Heart left ventricle (tissue), 16 donors: Measurements from ENCODE around the gene BMPR1B. TPM values are rescaled to one million over a fixed set of nuclear protein-coding genes. Genes with fewer than 3 reads are reported as not detected.

Experiments
- ATAC-seq, 4 donors: fragments of 200-7000 bp; cut with Tn5 transposase; one replicate each; pipeline ENCODE4 v1.9.1; 2020 to 2022; ENCODE audit warnings: moderate library complexity in 4 of 4, mild to moderate bottlenecking in 3 of 4, moderate number of reproducible peaks in 1 of 4
- DNase-seq, 5 donors: peaks; one replicate each; pipeline ENCODE4 v3.0.0-alpha.2; 2020
- H3K27ac ChIP-seq, 12 donors: fragments of 200-600 bp; sonication (generic) in 4 of 12; one replicate each; pipeline versions ENCODE4 v1.5.0 to v1.8.0; 2016 to 2022; ENCODE audit warnings: mild to moderate bottlenecking in 2 of 12
- H3K27me3 ChIP-seq, 9 donors: fragments of 200-600 bp; sonication (generic) in 2 of 9; one replicate each; pipeline versions ENCODE4 v1.5.1 to v1.8.0; 2016 to 2022; ENCODE audit warnings: mild to moderate bottlenecking in 3 of 9
- H3K36me3 ChIP-seq, 9 donors: fragments of 200-600 bp; sonication (generic) in 2 of 9; one replicate each; pipeline versions ENCODE4 v1.5.0 to v1.8.0; 2018 to 2022; ENCODE audit warnings: mild to moderate bottlenecking in 2 of 9
- H3K4me1 ChIP-seq, 12 donors: fragments of 200-600 bp; sonication (generic) in 4 of 12; one replicate each; pipeline versions ENCODE4 v1.5.0 to v1.8.0; 2016 to 2022; ENCODE audit warnings: mild to moderate bottlenecking in 3 of 12
- H3K4me3 ChIP-seq, 12 donors: fragments of 200-600 bp; sonication (generic) in 4 of 12; one replicate each; pipeline versions ENCODE4 v1.5.0 to v1.8.0; 2017 to 2022; ENCODE audit warnings: mild to moderate bottlenecking in 9 of 12, moderate library complexity in 4 of 12
- H3K9me3 ChIP-seq, 12 donors: fragments of 200-600 bp; sonication (generic) in 4 of 12; one replicate each; pipeline versions ENCODE4 v1.5.0 to v1.8.0; 2016 to 2022; ENCODE audit warnings: mild to moderate bottlenecking in 1 of 12
- CTCF ChIP-seq, 12 donors: fragments of 200-600 bp; sonication (generic) in 4 of 12; IDR thresholded peaks; one replicate each; pipeline versions ENCODE4 v1.5.0 to v1.8.0; 2018 to 2022; ENCODE audit warnings: antibody characterized with exemption in 12 of 12, mild to moderate bottlenecking in 5 of 12
- POLR2A ChIP-seq, 2 donors: fragments of 450-650 bp; IDR thresholded peaks; one replicate each; pipeline ENCODE4 v1.6.1; 2017; ENCODE audit warnings: antibody characterized with exemption in 2 of 2, mild to moderate bottlenecking in 2 of 2, moderate library complexity in 2 of 2
- WGBS, 4 donors: extraction: QIAGEN DNeasy Blood & Tissue Kit in 2 of 4; methylation state at CpG; one replicate each; pipeline versions ENCODE4 v1.1.5 to v1.1.7; 2013 to 2018; 5-methylcytosine and 5-hydroxymethylcytosine counted together
- intact Hi-C, 10 donors: fragments of 100-400 bp; cut with DNase I; formaldehyde crosslinking; loops; one replicate each; pipeline versions ENCODE4 v1.11.1 to v1.14.2; 2022
- polyA plus RNA-seq, 2 donors: library from polyadenylated mRNA; stranded (reverse); fragments of 200-250 nt; gene quantifications; one replicate each; pipeline ENCODE4 v1.2.3, GENCODE V29; 2013
- total RNA-seq, 9 donors: library from RNA; depleted of rRNA in 2 of 9; stranded (reverse); fragments of >200 nt in 2 of 9; fragmentation: NEBNext Ultra II Directional in 3 of 9; extraction: Animal tissue kit (Norgen Biotek cat#: 25700) in 3 of 9; gene quantifications; one replicate each; pipeline versions ENCODE4 v1.1.0 to v1.2.4, GENCODE V29; 2016 to 2023
- donor health status: ischemic (EF 13 %, LVEDD 7.1; RV severe dilation, severe dysfunction).
- donor health status: healthy with polysubstance abuse.
- donor health status: DM: no; HTN: yes; CAD: no.
- donor health status: DM: no; HTN: no; CAD: no.
- donor health status: ischemic (EF 25% LVEDD 6.9; RV normal size, moderate dysfunction).
- donor health status: ischemic (EF 25% LVEDD 5.7; RV mildly dilated, moderate dysfunction).
- donor health status: healthy.
- donor health status: DM: yes; HTN: yes; CAD: no.
- donor health status: ischemic (EF 35%, LVEDD 5.7; RV mildly dilated, moderate dysfunction).
- donor health status: nonischemic (EF 11% LVEDD 7.7; RV severe dilation, severe dysfunction).
- donor health status: DM: yes; HTN: yes; CAD: no.
- donor health status: PGD.
- donor health status: ischemic (EF 29% LVEDD 5.4; RV normal size, mild dysfunction).
- donor health status: nonischemic (EF 23%, LVEDD 6.1; RV moderate dilation, normal function).

The BMPR1B gene
- total and polyA plus RNA-seq, 11 donors: 0.29 to 7.6 (median 3.8) TPM

- no peak for DNase-seq
- no peak for ATAC-seq
- Histone ChIP-seq H3K9me3 (no peaks in the 10 kb centered on the region), H3K36me3 (no peaks in the 10 kb centered on the region), H3K4me1 (no peaks in the 10 kb centered on the region), H3K27me3 (no peaks in the 10 kb centered on the region), H3K4me3 (no peak overlapping the region), H3K27ac (no peak overlapping the region)
- no peak for TF ChIP-seq POLR2A (IDR thresholded peaks at IDR 0.05)
- TF ChIP-seq CTCF (IDR thresholded peaks at IDR 0.05): no peak
- 77 to 91% (median 81%) methylated on average over 3 of the region's 3 CpGs for WGBS, 4 donors
- intact Hi-C loops: no loop called here
These were observed 250.2 kb downstream of the BMPR1B start for GRCh38 chr4:95007998-95008397.

- H3K4me1 ChIP-seq: no peaks in the 10 kb centered on the region
- WGBS, 4 donors: 96 to 99% (median 97%) methylated on average over 2 of the region's 2 CpGs
- no peak for DNase-seq
- ATAC-seq: no peak
- H3K27me3 ChIP-seq: no peaks in the 10 kb centered on the region
- TF ChIP-seq CTCF (IDR thresholded peaks at IDR 0.05) (no peak), POLR2A (IDR thresholded peaks at IDR 0.05) (no peak)
- H3K27ac ChIP-seq: no peak overlapping the region
- H3K36me3 ChIP-seq: no peaks in the 10 kb centered on the region
- no peak overlapping the region for H3K4me3 ChIP-seq
- intact Hi-C loops: no loop called here
- H3K9me3 ChIP-seq: no peaks in the 10 kb centered on the region
These were observed 255.5 kb downstream of the BMPR1B start for GRCh38 chr4:95013236-95013635.

GRCh38 chr4:95014068-95014467 is 256.3 kb downstream of the BMPR1B start:
- DNase-seq: no peak
- H3K27ac ChIP-seq: no peak overlapping the region
- H3K4me1 ChIP-seq: no peaks in the 10 kb centered on the region
- H3K36me3 ChIP-seq: no peaks in the 10 kb centered on the region
- no peaks in the 10 kb centered on the region for H3K27me3 ChIP-seq
- no peak overlapping the region for H3K4me3 ChIP-seq
- no peak for ATAC-seq
- no peaks in the 10 kb centered on the region for H3K9me3 ChIP-seq
- TF ChIP-seq POLR2A (IDR thresholded peaks at IDR 0.05): no peak
- TF ChIP-seq CTCF (IDR thresholded peaks at IDR 0.05): no peak
- 91 to 98% (median 94%) methylated on average over 1 of the region's 1 CpG for WGBS, 4 donors
- intact Hi-C loops: no loop called here

GRCh38 chr4:95017305-95018064 is 259.7 kb downstream of the BMPR1B start:
- H3K4me1 ChIP-seq: no peaks in the 10 kb centered on the region
- no peaks in the 10 kb centered on the region for H3K27me3 ChIP-seq
- intact Hi-C loops: no loop called here
- no peak overlapping the region for H3K4me3 ChIP-seq
- no peak overlapping the region for H3K27ac ChIP-seq
- no peaks in the 10 kb centered on the region for H3K9me3 ChIP-seq
- TF ChIP-seq POLR2A (IDR thresholded peaks at IDR 0.05) (no peak), CTCF (IDR thresholded peaks at IDR 0.05) (no peak)
- ATAC-seq (no peak), DNase-seq (no peak)
- WGBS, 4 donors: 70 to 87% (median 76%) methylated on average over 3 of the region's 3 CpGs
- no peaks in the 10 kb centered on the region for H3K36me3 ChIP-seq
